Karpas-422 (cell line): ENCODE data around the gene GALNT2. TPM values are rescaled to one million over a fixed set of nuclear protein-coding genes. Genes with fewer than 3 reads are reported as not detected.

Experiments used
- DNase-seq: peaks from one replicate; pipeline ENCODE4 v3.0.0-alpha.2; 2015
- H2AFZ ChIP-seq: fragments of 200-600 bp; sonication (generic); 2 replicates; pipeline ENCODE4 v1.6.1; 2014; ENCODE audit warnings: antibody characterized with exemption, low read length, mixed read lengths
- H3K27ac ChIP-seq: fragments of 200-600 bp; sonication (generic); 2 replicates; pipeline ENCODE4 v1.5.1; 2014; ENCODE audit warnings: mild to moderate bottlenecking, low read length, moderate library complexity
- H3K27me3 ChIP-seq: fragments of 200-600 bp; sonication (generic); 2 replicates; pipeline ENCODE4 v1.6.1; 2014; ENCODE audit warnings: low read length, mixed read lengths
- H3K36me3 ChIP-seq: fragments of 200-600 bp; sonication (generic); 2 replicates; pipeline ENCODE4 v1.6.1; 2014; ENCODE audit warnings: low read length, mixed read lengths; ENCODE audit not compliant: insufficient read depth
- H3K4me1 ChIP-seq: fragments of 200-600 bp; sonication (generic); 2 replicates; pipeline ENCODE4 v1.6.1; 2014; ENCODE audit warnings: mild to moderate bottlenecking, low read length, mixed read lengths
- H3K4me2 ChIP-seq: fragments of 200-600 bp; sonication (generic); 2 replicates; pipeline ENCODE4 v1.6.1; 2014; ENCODE audit warnings: low read length, low read depth, mild to moderate bottlenecking; ENCODE audit not compliant: poor library complexity, severe bottlenecking
- H3K4me3 ChIP-seq: fragments of 200-600 bp; sonication (generic); 2 replicates; pipeline ENCODE4 v1.5.1; 2014; ENCODE audit warnings: mild to moderate bottlenecking, antibody characterized with exemption, low read length, mixed read lengths
- H3K79me2 ChIP-seq: fragments of 200-600 bp; sonication (generic); 2 replicates; pipeline ENCODE4 v1.6.1; 2014; ENCODE audit warnings: mild to moderate bottlenecking, low read length, mixed read lengths
- H3K9ac ChIP-seq: fragments of 200-600 bp; sonication (generic); 2 replicates; pipeline ENCODE4 v1.6.0; 2014; ENCODE audit warnings: low read length
- H3K9me2 ChIP-seq: fragments of 200-600 bp; sonication (generic), shearing (Covaris generic); replicated peaks from 2 replicates; pipeline ENCODE4 v1.6.0; 2014; ENCODE audit warnings: mild to moderate bottlenecking, low read length, moderate library complexity; ENCODE audit not compliant: insufficient read depth
- H3K9me3 ChIP-seq: fragments of 300-700, 200-600 bp; sonication (generic); 2 replicates; pipeline ENCODE4 v1.6.1; 2014; ENCODE audit warnings: low read length, mixed read lengths
- H4K20me1 ChIP-seq: fragments of 200-600 bp; sonication (generic); 2 replicates; pipeline ENCODE4 v1.6.1; 2014; ENCODE audit warnings: mild to moderate bottlenecking, antibody characterized with exemption, low read length, low read depth; ENCODE audit not compliant: insufficient read depth
- total RNA-seq: library from RNA; depleted of rRNA; stranded (reverse); fragments of >200 nt; shearing (Covaris generic); gene quantifications from 2 replicates; pipeline ENCODE4 v1.2.3, GENCODE V29; 2014; ENCODE audit warnings: low replicate concordance

Gene GALNT2
- total RNA-seq, 1 experiment from 2014 or later, result 2.7 TPM

GRCh38 chr1:230108580-230108979 is 41.5 kb downstream of the GALNT2 start:
- no peak for DNase-seq
- Histone ChIP-seq H4K20me1 (peaks cover 57% of the 10 kb centered on the region), H3K4me3 (no peak overlapping the region), H3K9me3 (no peaks in the 10 kb centered on the region), H3K9ac (no peak overlapping the region), H3K4me2 (no peak overlapping the region), H2AFZ (no peak overlapping the region), H3K27ac (no peak overlapping the region), H3K9me2 (no peaks in the 10 kb centered on the region), H3K36me3 (no peaks in the 10 kb centered on the region), H3K4me1 (no peaks in the 10 kb centered on the region), H3K27me3 (no peaks in the 10 kb centered on the region), H3K79me2 (no peaks in the 10 kb centered on the region)

GRCh38 chr1:230109066-230109465 is 42.0 kb downstream of the GALNT2 start:
- no peak for DNase-seq
- no peaks in the 10 kb centered on the region for H3K36me3 ChIP-seq
- H3K9ac ChIP-seq, result no peak overlapping the region
- H3K27ac ChIP-seq, result no peak overlapping the region
- no peaks in the 10 kb centered on the region for H3K9me3 ChIP-seq
- no peaks in the 10 kb centered on the region for H3K27me3 ChIP-seq
- no peaks in the 10 kb centered on the region for H3K79me2 ChIP-seq
- H3K9me2 ChIP-seq, result no peaks in the 10 kb centered on the region
- H4K20me1 ChIP-seq, result peaks cover 56% of the 10 kb centered on the region
- H3K4me3 ChIP-seq, result no peak overlapping the region
- no peak overlapping the region for H3K4me2 ChIP-seq
- no peaks in the 10 kb centered on the region for H3K4me1 ChIP-seq
- no peak overlapping the region for H2AFZ ChIP-seq

- Histone ChIP-seq H3K36me3 (no peaks in the 10 kb centered on the region), H3K4me1 (no peaks in the 10 kb centered on the region), H3K27me3 (no peaks in the 10 kb centered on the region), H3K9me3 (no peaks in the 10 kb centered on the region), H4K20me1 (peaks cover 46% of the 10 kb centered on the region), H3K9me2 (no peaks in the 10 kb centered on the region), H3K79me2 (no peaks in the 10 kb centered on the region), H3K9ac (no peak overlapping the region), H3K4me3 (no peak overlapping the region), H2AFZ (no peak overlapping the region), H3K4me2 (no peak overlapping the region), H3K27ac (no peak overlapping the region)
- DNase-seq, result no peak
Measured at GRCh38 chr1:230109895-230110667, 43.0 kb downstream of the GALNT2 start.

DNA sequence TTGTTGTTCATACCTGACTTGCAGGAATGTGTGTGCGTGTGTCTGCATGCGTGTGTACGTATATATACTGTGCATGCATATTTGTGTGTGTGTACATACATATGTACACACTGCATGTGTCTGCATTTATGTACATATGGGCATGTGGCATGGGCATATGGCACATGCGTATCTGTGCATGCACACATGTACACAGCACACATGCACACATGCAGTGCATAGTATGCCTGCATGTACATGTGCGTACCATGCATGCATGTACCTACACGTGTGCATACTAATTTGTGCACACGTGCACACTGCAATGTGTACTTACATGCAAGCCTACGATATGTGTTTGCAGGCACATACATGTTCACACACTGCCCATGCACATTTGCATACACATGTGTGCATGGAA is 43.9 kb downstream of the GALNT2 start:
- Histone ChIP-seq H3K4me3 (no peak overlapping the region), H3K79me2 (no peaks in the 10 kb centered on the region), H3K27ac (no peak overlapping the region), H3K9ac (no peak overlapping the region), H3K4me1 (no peaks in the 10 kb centered on the region), H4K20me1 (peaks cover 42% of the 10 kb centered on the region), H2AFZ (no peak overlapping the region), H3K9me3 (no peaks in the 10 kb centered on the region), H3K27me3 (no peaks in the 10 kb centered on the region), H3K36me3 (no peaks in the 10 kb centered on the region), H3K4me2 (no peak overlapping the region), H3K9me2 (no peaks in the 10 kb centered on the region)
- DNase-seq, result no peak

GRCh38 chr1:230112131-230112701 is 45.2 kb downstream of the GALNT2 start:
- Histone ChIP-seq H2AFZ (no peak overlapping the region), H4K20me1 (peaks cover 37% of the 10 kb centered on the region), H3K27ac (no peak overlapping the region), H3K27me3 (no peaks in the 10 kb centered on the region), H3K4me1 (no peaks in the 10 kb centered on the region), H3K36me3 (no peaks in the 10 kb centered on the region), H3K9ac (no peak overlapping the region), H3K4me3 (no peak overlapping the region), H3K4me2 (no peak overlapping the region), H3K9me3 (no peaks in the 10 kb centered on the region), H3K79me2 (no peaks in the 10 kb centered on the region), H3K9me2 (no peaks in the 10 kb centered on the region)
- no peak for DNase-seq

DNA sequence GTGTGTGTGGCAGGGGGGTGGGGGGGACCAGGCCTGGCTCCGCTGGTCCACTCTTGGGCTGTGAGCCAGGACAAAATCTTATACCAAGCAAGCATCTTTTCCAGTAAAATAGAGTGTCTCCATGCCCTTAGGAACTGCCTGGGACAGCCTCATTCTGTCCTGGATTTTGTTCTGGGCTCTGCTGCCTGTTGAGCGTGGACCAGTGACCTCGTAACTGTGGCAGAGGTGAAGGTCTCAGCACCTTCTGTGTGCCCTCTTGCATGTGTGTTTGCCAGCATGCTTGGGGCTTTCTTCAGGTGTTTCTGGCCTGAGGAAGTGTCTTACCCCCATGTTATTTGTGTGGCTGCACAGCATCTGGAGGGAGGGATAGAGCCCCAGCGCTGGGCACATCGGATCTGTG is 45.7 kb downstream of the GALNT2 start:
- Histone ChIP-seq H3K36me3 (no peaks in the 10 kb centered on the region), H3K4me1 (no peaks in the 10 kb centered on the region), H3K9ac (no peak overlapping the region), H4K20me1 (peaks cover 39% of the 10 kb centered on the region), H3K9me3 (no peaks in the 10 kb centered on the region), H3K4me2 (no peak overlapping the region), H3K79me2 (no peaks in the 10 kb centered on the region), H3K27ac (no peak overlapping the region), H3K27me3 (no peaks in the 10 kb centered on the region), H2AFZ (no peak overlapping the region), H3K9me2 (no peaks in the 10 kb centered on the region), H3K4me3 (no peak overlapping the region)
- no peak for DNase-seq

DNA sequence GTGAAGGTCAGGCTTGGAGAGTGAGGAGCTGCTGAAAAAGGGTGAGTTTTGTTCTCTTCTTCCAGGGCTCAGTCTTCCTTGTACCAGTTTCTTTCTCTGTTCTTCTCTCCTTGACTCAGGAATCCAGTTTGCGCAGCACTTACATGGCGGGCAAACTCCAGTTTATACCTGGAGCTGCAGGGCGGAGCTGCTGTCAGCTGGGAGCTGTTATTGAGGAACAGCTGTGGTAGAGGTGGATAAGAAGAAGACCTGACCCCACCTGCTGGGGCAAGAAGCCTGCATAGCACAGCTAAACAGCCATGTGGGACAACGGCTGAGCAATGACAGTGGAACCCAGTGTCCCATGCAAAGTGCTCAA is 46.2 kb downstream of the GALNT2 start:
- H3K4me1 ChIP-seq, result no peaks in the 10 kb centered on the region
- no peak overlapping the region for H3K9ac ChIP-seq
- H3K9me3 ChIP-seq, result no peaks in the 10 kb centered on the region
- no peak overlapping the region for H3K4me2 ChIP-seq
- no peak overlapping the region for H2AFZ ChIP-seq
- no peaks in the 10 kb centered on the region for H3K27me3 ChIP-seq
- no peak overlapping the region for H3K4me3 ChIP-seq
- no peak overlapping the region for H3K27ac ChIP-seq
- peaks cover 37% of the 10 kb centered on the region for H4K20me1 ChIP-seq
- H3K79me2 ChIP-seq, result no peaks in the 10 kb centered on the region
- no peak for DNase-seq
- H3K9me2 ChIP-seq, result no peaks in the 10 kb centered on the region
- H3K36me3 ChIP-seq, result no peaks in the 10 kb centered on the region

- H3K36me3 ChIP-seq, result no peaks in the 10 kb centered on the region
- H3K27me3 ChIP-seq, result no peaks in the 10 kb centered on the region
- H3K4me2 ChIP-seq, result no peak overlapping the region
- no peaks in the 10 kb centered on the region for H3K4me1 ChIP-seq
- no peaks in the 10 kb centered on the region for H3K79me2 ChIP-seq
- H3K27ac ChIP-seq, result no peak overlapping the region
- no peaks in the 10 kb centered on the region for H3K9me3 ChIP-seq
- DNase-seq, result no peak
- H3K4me3 ChIP-seq, result no peak overlapping the region
- no peak overlapping the region for H3K9ac ChIP-seq
- no peaks in the 10 kb centered on the region for H3K9me2 ChIP-seq
- H4K20me1 ChIP-seq, result peaks cover 37% of the 10 kb centered on the region
- H2AFZ ChIP-seq, result no peak overlapping the region
Measured at GRCh38 chr1:230113593-230114236, 46.7 kb downstream of the GALNT2 start.
